ENCODE results near the gene MYADML2.

DNA sequence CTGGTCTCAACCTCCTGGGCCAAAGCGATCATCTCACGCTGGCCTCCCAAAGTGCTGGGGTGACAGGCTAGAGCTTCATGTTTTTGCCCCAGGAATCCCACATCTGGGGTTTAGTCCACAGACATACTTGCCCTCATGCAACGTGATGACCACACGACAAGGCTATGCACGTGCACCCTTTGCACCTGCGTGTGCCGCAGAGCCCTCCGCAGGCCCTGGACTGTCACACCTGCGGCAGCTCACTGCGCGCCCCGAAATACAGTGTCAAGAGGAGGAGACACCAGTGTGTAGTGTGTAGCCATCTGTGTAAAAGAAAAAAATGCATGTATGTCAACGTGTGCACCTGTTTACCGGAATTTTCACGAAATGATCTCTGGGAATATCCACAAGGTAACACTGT lies 3.5 kb upstream of the MYADML2 start:
- no peak for TF ChIP-seq EZH2 (IDR thresholded peaks at IDR 0.05; ENCODE audit: low read depth, low read length, severe bottlenecking)
- TF ChIP-seq CTCF (IDR thresholded peaks at IDR 0.05; ENCODE audit: control extremely low read depth in 1 of 3, insufficient read depth in 1 of 3, low read depth in 1 of 3, low read length in 3 of 3) = no peak
- no peak for TF ChIP-seq PHF8 (conservative IDR thresholded peaks at IDR 0.05; ENCODE audit: low read depth, low read length)
- no peak for TF ChIP-seq CEBPB (IDR thresholded peaks at IDR 0.05; ENCODE audit: low read depth, low read length)
- TF ChIP-seq TBP (IDR thresholded peaks at IDR 0.05; ENCODE audit: low read depth, low read length) = no peak
- TF ChIP-seq RAD21 (IDR thresholded peaks at IDR 0.05 in 1 of 2, conservative IDR thresholded peaks at IDR 0.05 in 1 of 2; ENCODE audit: low read depth in 2 of 2, low read length in 2 of 2) = no peak
- TF ChIP-seq JUND (IDR thresholded peaks at IDR 0.05; ENCODE audit: low read length) = no peak
- TF ChIP-seq BACH1 (IDR thresholded peaks at IDR 0.05; ENCODE audit: low read length) = no peak
- no peak for TF ChIP-seq TAF1 (IDR thresholded peaks at IDR 0.05; ENCODE audit: low read depth, low read length)
- TF ChIP-seq SIN3A (conservative IDR thresholded peaks at IDR 0.05 in 1 of 2, IDR thresholded peaks at IDR 0.05 in 1 of 2; ENCODE audit: low read depth in 1 of 2, low read length in 2 of 2) = no peak
- TF ChIP-seq ZNF274 (IDR thresholded peaks at IDR 0.05; ENCODE audit: borderline replicate concordance, extremely low read depth, low read length) = no peak
- no peak for TF ChIP-seq CHD1 (IDR thresholded peaks at IDR 0.05; ENCODE audit: low read depth, low read length)
- TF ChIP-seq POLR2A (IDR thresholded peaks at IDR 0.05; ENCODE audit: control extremely low read depth in 1 of 2, low read depth in 2 of 2, low read length in 2 of 2) = no peak
